Hematopoietic multipotent progenitor cell treated with erythropoietin and hydrocortisone succinate and interleukin-3 and kit ligand, for 4 days (in vitro differentiated cells): ENCODE measurements around the gene CATSPERD.
"Not testable (repeated sequence)": the region's sequence is repeated elsewhere in the genome, so short reads cannot be mapped to it uniquely, and the experiment has no call there.

Experiments
- DNase-seq: peaks from one replicate; pipeline ENCODE4 v3.0.0-alpha.2; 2015

CATSPERD gene

GRCh38 chr19:5698635-5699422 is 21.6 kb upstream of the CATSPERD start:
- DNase-seq, result no peak

- DNase-seq, result no peak
Observed at GRCh38 chr19:5700455-5701092, 19.9 kb upstream of the CATSPERD start.

GRCh38 chr19:5702053-5702410 is 18.4 kb upstream of the CATSPERD start:
- DNase-seq, result not testable (repeated sequence)

GRCh38 chr19:5703819-5704818 is 16.3 kb upstream of the CATSPERD start:
- DNase-seq, result no peak

GRCh38 chr19:5705552-5705951 is 14.9 kb upstream of the CATSPERD start:
- no peak for DNase-seq

GRCh38 chr19:5706876-5707573 is 13.4 kb upstream of the CATSPERD start:
- DNase-seq, result no peak

GRCh38 chr19:5707576-5708575 is 12.6 kb upstream of the CATSPERD start:
- no peak for DNase-seq

- DNase-seq, result no peak
Observed at GRCh38 chr19:5711025-5711424, 9.4 kb upstream of the CATSPERD start.

GRCh38 chr19:5711713-5712161 is 8.7 kb upstream of the CATSPERD start:
- no peak for DNase-seq

GRCh38 chr19:5713228-5713627 is 7.2 kb upstream of the CATSPERD start:
- DNase-seq, result no peak

GRCh38 chr19:5714816-5715215 is 5.6 kb upstream of the CATSPERD start:
- no peak for DNase-seq

- DNase-seq, result no peak
Observed at GRCh38 chr19:5717215-5717935, 3.1 kb upstream of the CATSPERD start.

- DNase-seq, result no peak
Observed at GRCh38 chr19:5718037-5718578, 2.3 kb upstream of the CATSPERD start.

GRCh38 chr19:5718579-5719273 is 1.7 kb upstream of the CATSPERD start:
- DNase-seq, result peak; percentile 79

GRCh38 chr19:5719274-5719960 is 1.0 kb upstream of the CATSPERD start:
- peak; percentile 49 for DNase-seq

GRCh38 chr19:5727453-5728050 is 7.1 kb downstream of the CATSPERD start:
- DNase-seq, result no peak

GRCh38 chr19:5733172-5733571 is 12.7 kb downstream of the CATSPERD start:
- not testable (repeated sequence) for DNase-seq

- no peak for DNase-seq
Observed at GRCh38 chr19:5738423-5738822, 18.0 kb downstream of the CATSPERD start.

- DNase-seq, result no peak
Observed at GRCh38 chr19:5742051-5742450, 21.6 kb downstream of the CATSPERD start.
